ENCODE data around the gene SPTBN1.

The SPTBN1 gene

GRCh38 chr2:54653572-54654204, 197.6 kb downstream of the SPTBN1 start:
- TF ChIP-seq CTCF (IDR thresholded peaks at IDR 0.05; ENCODE audit: low read depth, low read length, missing control alignments) = no peak
- DNase-seq = no peak
- H3K27ac ChIP-seq = no peak overlapping the region
- no peaks in the 10 kb centered on the region for H3K27me3 ChIP-seq (replicated peaks)
- in situ Hi-C loops (cut with HindIII; ENCODE audit: low pct_ligation_motif_present, low sequenced_read_pairs) = no loop called here
- H3K4me3 ChIP-seq (ENCODE audit: low read depth, low read length) = no peak overlapping the region
- H3K36me3 ChIP-seq (replicated peaks) = peaks cover 78% of the 10 kb centered on the region

DNA sequence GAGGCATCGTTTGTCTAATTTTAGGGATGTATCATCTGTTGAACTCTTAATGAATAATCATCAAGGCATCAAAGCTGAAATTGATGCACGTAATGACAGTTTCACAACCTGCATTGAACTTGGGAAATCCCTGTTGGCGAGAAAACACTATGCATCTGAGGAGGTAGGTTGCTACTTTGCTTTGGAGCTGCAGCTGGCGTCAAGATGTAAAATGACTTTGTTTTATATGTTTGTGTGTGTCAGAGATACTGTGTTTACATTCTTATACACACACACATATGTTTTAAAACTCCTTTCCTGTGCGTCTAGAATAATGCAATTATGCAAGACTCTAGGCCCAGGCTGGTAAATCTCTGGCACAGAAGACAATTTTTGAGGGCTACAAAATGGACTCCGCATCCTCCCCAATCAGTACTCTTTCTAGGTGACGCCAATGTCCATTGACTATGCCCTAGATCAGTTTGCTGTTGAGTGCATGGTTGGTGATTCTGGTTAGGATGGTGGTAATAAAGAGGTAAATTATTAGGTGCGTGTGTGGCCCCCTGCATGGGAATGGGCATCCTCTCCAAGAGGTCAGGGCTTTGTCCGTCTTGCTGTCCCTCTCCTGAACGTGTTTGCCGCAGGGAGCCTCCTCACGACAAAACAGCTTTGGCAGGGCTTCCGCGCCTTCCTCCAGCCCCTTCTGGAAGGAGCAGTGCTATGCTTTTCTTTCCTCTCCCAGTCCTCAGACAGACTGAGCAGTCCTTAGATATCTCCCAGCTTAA, 199.1 kb downstream of the SPTBN1 start:
- Histone ChIP-seq H3K27ac (no peak overlapping the region), H3K4me3 (ENCODE audit: low read depth, low read length) (no peak overlapping the region), H3K36me3 (replicated peaks) (peaks cover 75% of the 10 kb centered on the region), H3K27me3 (replicated peaks) (no peaks in the 10 kb centered on the region)
- in situ Hi-C loops (cut with HindIII; ENCODE audit: low pct_ligation_motif_present, low sequenced_read_pairs) = no loop called here
- DNase-seq = no peak
- TF ChIP-seq CTCF (IDR thresholded peaks at IDR 0.05; ENCODE audit: low read depth, low read length, missing control alignments) = no peak

GRCh38 chr2:54656863-54657262, 200.7 kb downstream of the SPTBN1 start:
- in situ Hi-C loops (cut with HindIII; ENCODE audit: low pct_ligation_motif_present, low sequenced_read_pairs) = no loop called here
- no peak for TF ChIP-seq CTCF (IDR thresholded peaks at IDR 0.05; ENCODE audit: low read depth, low read length, missing control alignments)
- DNase-seq = no peak
- H3K4me3 ChIP-seq (ENCODE audit: low read depth, low read length) = no peak overlapping the region
- H3K36me3 ChIP-seq (replicated peaks) = peaks cover 76% of the 10 kb centered on the region
- H3K27me3 ChIP-seq (replicated peaks) = no peaks in the 10 kb centered on the region
- H3K27ac ChIP-seq = no peak overlapping the region

GRCh38 chr2:54657664-54658083, 201.5 kb downstream of the SPTBN1 start:
- H3K4me3 ChIP-seq (ENCODE audit: low read depth, low read length) = no peak overlapping the region
- peak; percentile 71 for TF ChIP-seq CTCF (IDR thresholded peaks at IDR 0.05; ENCODE audit: low read depth, low read length, missing control alignments)
- in situ Hi-C loops (cut with HindIII; ENCODE audit: low pct_ligation_motif_present, low sequenced_read_pairs) = no loop called here
- peak; percentile 38 for DNase-seq
- no peaks in the 10 kb centered on the region for H3K27me3 ChIP-seq (replicated peaks)
- peaks cover 76% of the 10 kb centered on the region for H3K36me3 ChIP-seq (replicated peaks)
- H3K27ac ChIP-seq = no peak overlapping the region

GRCh38 chr2:54658564-54659071, 202.5 kb downstream of the SPTBN1 start:
- in situ Hi-C loops (cut with HindIII; ENCODE audit: low pct_ligation_motif_present, low sequenced_read_pairs) = no loop called here
- H3K27ac ChIP-seq = no peak overlapping the region
- H3K36me3 ChIP-seq (replicated peaks) = peaks cover 76% of the 10 kb centered on the region
- H3K4me3 ChIP-seq (ENCODE audit: low read depth, low read length) = no peak overlapping the region
- no peaks in the 10 kb centered on the region for H3K27me3 ChIP-seq (replicated peaks)
- no peak for TF ChIP-seq CTCF (IDR thresholded peaks at IDR 0.05; ENCODE audit: low read depth, low read length, missing control alignments)
- DNase-seq = no peak
